SIG-M5 (cell line): ENCODE measurements around the gene CLASP1.
"Not testable (repeated sequence)": the region's sequence is repeated elsewhere in the genome, so short reads cannot be mapped to it uniquely, and the experiment has no call there.

Source experiments
- DNase-seq: peaks from one replicate; lab custom pipeline; 2025; lab: John Stamatoyannopoulos, UW

CLASP1 gene

GRCh38 chr2:121419081-121419699, 230.1 kb downstream of the CLASP1 start:
- DNase-seq: no peak

- no peak for DNase-seq
Measured at GRCh38 chr2:121418494-121419058, 230.7 kb downstream of the CLASP1 start.

DNA sequence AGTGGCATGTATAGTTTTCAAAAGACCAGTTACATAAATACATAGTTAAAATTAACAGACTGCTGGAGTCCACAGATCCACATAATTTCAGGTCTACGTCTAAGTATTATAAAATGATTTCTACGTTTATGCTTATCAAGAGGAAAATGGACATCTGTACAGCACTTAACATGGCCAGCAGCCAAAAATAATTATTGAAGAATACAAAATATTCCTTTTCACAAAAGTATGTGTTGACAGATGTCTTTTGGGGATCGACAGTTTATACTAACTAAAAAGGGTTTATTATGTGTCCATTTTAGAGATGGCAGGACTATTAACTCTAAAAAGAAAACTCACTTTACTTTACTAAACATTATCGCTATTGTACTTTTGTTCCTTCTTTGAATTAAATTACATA, 231.4 kb downstream of the CLASP1 start:
- no peak for DNase-seq

DNA sequence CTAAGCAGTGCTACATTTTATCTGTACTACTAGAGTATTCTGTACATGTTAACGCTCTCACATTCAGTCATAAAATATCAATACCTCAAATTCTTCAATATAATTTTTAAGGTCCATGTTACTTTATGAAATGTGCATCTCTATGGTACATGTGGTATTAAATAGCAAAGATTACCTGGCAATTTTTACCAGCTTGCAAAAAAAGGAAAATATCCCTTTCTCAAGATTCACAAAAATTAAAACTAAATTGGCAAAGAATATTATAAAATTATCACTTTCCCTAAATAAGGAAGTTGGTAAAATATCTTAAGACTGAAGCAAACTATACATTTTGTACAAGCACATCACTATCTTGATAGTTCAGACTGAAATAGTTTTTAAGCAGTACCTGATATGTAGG, 233.5 kb downstream of the CLASP1 start:
- no peak for DNase-seq

DNA sequence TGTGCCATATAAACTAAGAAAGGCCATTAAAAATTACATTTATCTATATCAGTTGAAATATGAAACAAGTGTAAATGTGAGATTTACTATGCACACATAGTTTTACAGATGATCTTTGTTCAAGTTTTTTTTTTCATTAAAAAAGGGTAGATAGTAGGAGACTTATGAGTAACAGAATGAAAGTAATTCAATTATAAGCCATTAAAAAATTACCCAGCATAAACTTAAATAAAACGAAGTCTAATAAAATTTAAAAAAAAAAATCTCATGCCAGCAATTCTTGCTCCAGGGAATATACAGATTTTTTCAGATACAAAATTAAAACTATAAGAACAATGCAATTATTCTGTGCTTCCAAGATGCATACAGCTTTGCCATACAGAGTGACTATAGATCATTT, 236.9 kb downstream of the CLASP1 start:
- no peak for DNase-seq

- DNase-seq: no peak
Measured at GRCh38 chr2:121409966-121410365, 239.3 kb downstream of the CLASP1 start.

DNA sequence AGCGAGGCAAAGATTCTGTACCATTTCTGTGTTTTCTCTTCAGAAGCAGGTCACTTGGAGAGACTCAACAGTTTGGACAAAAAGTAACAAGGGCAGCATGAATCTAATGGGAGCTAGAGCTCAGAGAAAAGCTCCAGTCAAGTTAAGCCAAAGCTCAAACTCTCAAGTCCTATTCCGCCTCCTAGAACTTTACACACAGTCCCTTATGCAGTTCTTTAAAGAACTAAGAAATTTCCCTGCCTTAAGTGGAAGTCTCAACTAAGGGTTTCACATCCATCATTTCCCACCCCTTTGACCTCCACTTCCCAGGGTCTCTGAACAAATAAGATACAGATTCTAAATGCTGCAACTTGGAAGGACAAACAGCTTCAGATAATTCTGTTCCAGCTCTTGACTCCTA, 239.9 kb downstream of the CLASP1 start:
- no peak for DNase-seq

DNA sequence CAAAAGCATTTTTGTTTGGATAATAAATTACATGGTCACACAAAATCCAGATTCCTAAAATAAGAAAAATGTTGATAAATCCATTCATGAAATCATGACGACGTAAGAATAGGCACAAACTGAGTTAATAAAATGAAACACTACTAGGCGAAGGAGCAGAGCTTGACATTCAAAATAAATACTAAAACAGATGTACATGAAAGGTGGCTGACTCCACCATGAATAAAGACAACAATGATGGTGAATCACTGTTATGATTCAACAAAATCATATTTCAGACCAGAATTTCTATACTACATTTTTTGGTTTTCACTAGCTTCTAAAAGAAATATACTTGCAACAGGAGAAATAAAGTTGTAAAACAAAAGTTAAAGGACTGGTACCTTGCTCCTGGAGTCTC, 240.6 kb downstream of the CLASP1 start:
- no peak for DNase-seq

GRCh38 chr2:121405233-121405632, 244.0 kb downstream of the CLASP1 start:
- DNase-seq: no peak

GRCh38 chr2:121400201-121400600, 249.1 kb downstream of the CLASP1 start:
- DNase-seq: no peak

DNA sequence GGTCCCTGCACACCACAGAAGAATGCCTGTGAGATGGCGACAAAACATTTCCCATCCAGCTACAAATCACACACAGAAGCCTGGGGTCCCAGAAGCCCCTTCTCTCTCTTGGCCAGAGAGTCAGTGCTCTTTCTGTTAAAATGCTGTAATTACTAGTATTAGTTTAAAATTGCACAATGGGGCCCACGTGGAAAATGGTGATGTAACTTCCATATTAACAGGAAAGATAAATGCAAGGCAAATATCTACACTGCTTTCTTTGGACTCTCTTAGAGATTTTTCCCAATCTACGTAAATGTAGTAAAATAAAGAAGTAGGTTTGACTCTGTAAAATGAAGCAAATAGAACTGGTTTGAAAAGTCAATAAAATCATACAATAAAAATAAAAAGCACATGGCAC, 250.4 kb downstream of the CLASP1 start:
- DNase-seq: no peak

- no peak for DNase-seq
Measured at GRCh38 chr2:121390082-121390692, 259.1 kb downstream of the CLASP1 start.

GRCh38 chr2:121388371-121388770, 260.9 kb downstream of the CLASP1 start:
- DNase-seq: no peak

- no peak for DNase-seq
Measured at GRCh38 chr2:121387591-121388325, 261.5 kb downstream of the CLASP1 start.

DNA sequence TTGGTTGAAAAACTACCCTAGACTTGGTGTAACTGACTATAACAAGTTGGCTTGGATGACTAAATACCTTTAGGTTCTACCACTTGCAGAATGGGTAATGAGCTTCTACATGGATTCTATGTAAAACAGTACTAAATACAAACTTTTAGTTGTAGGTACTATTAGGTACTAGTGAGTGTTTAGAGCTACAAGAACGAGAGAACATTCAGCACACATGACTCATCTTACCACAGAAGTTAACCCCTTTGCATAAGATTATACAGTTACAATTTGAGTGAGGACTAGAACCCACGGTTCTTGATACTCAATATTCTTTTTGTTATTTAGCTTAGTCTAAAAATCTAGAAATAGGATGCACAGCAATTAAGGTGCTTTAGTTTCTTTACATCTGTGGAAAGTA, 262.6 kb downstream of the CLASP1 start:
- no peak for DNase-seq

DNA sequence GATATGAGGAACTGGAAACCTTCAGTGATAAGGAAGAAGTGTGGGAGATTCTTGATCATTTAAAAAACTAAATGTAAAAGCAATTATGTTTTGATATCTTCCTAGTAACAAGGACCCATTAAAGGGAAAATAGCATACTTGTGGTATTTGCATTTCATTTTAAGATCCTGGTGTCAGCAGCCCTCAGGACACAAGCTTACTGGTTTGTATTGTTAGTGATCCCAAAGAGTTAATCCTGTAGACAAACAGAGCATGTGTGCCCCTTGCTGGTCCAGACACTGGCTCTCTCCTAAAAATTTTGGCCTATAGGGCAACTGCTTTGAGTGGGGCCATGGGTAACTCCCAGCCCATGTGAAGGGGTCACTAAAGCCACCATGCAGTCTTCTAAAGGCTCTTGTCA, 263.2 kb downstream of the CLASP1 start:
- DNase-seq: no peak

- DNase-seq: no peak
Measured at GRCh38 chr2:121382744-121383143, 266.5 kb downstream of the CLASP1 start.

DNA sequence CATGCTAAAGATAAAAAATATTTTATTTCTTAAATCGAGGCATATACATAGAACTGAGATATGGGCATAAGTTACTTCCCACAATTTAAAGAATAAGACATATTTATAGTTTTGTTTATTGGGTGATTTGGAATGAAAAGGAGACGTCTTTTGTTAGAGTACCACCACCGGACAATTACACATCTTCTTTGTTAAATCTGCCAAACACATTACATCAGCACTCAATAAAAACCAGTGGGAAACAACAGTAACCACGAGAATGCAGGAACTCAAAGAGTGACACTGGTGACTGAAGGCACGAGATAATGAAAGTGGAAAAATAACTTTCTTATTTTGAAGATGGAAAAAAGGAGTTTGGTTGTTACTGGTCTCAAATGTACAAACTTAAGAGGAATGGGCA, 271.6 kb downstream of the CLASP1 start:
- DNase-seq: no peak

GRCh38 chr2:121376535-121377250, 272.6 kb downstream of the CLASP1 start:
- no peak for DNase-seq

DNA sequence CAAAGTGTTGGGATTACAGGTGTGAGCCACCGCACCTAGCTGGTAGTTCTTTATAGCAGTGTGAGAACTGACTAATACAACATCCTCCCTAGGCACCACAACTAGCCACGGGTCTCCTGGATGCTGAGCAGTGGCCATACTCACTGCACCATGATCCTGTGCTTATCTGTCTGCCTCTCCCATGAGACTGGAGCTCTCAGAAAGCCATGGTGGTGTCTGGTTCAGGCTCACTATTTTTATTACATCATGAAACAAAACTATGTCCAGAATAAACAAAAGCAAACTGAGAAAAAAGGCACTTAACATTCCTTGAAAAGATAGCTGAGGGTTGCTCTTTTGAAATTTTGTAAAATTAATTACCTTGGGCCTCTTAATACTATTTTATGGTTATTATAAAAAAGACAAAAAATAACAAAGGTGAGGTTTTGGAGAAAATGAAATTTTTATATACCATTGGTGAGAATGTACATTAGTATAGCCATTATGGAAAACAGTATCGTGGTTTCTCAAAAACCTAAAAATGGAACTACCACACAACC, 273.6 kb downstream of the CLASP1 start:
- DNase-seq: no peak

GRCh38 chr2:121374412-121375075, 274.7 kb downstream of the CLASP1 start:
- DNase-seq: not testable (repeated sequence)
